Superior temporal gyrus (tissue), 1 donor: Measurements from ENCODE around the gene GIPC2.
"Not testable (repeated sequence)": the region's sequence is repeated elsewhere in the genome, so short reads cannot be mapped to it uniquely, and the experiment has no call there.

Source experiments
- DNase-seq: peaks from one replicate; pipeline ENCODE4 v3.0.0-alpha.2; 2016; ENCODE audit errors: extremely low spot score

GIPC2 gene

DNA sequence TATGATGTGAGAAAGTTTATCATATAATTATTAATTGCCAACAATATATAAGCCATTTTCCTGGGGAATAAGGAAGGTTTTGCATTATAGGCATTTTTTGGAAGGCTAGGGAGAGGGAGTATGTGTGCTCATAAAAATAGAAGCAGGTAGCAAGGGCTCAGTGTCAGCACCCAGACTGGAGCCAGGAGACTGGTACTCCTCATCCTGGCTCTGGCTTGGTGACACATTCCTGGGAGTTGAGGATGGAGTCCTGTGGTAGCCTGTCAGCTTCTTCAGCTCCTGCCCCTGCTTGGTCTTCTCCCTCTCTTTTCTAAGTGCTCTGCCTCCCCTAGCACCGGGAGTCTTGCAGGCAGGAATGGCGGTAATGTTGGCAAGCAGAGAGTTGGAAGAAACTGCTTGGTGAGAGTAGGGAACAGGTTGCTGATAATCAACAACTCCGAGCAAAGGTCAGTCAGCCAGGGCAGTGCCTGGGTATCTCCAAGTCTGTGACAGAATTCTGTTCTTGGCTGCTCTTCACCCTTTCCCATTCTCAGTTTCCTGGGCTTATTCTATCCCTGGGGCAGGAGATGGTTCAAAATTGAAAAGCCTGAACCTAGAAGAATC, 23.0 kb downstream of the GIPC2 start:
- no peak for DNase-seq

GRCh38 chr1:78069784-78070183, 24.0 kb downstream of the GIPC2 start:
- DNase-seq: no peak

DNA sequence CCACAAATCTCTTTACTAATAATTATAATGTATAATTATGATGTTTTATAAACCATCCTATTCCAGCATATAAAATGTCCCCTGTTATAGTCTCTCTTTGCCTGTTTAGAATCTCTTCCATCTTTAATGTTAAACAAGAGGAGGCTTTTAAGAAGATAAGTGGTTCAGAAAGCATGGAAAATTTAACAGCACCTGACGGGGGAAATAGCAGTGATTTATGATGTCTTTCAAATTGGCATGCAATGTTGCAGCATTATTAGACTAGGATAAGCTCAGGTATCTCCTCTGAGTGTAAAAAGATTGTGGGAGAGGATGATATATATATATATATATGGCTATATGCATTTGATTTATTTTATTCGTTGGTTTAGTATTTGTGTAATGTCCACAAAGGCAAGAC, 24.4 kb downstream of the GIPC2 start:
- DNase-seq: no peak

DNA sequence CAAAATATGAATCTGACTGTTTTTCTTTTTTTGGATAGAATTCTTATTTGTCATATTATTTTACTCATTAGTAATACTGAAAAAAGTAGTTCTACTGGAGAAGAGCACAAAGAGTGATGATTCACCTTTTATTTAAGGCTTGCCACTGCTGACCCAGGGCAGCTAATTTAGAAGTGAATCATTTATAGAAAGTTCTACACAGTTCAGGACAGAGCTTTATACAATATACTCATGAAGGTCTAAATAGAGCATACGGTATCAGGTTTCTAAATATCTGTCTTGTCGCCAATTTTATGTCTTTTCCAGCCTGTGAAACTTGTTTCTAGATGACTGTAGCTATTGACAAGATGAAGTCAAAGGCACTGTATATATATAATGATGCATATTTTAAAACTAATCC, 25.0 kb downstream of the GIPC2 start:
- DNase-seq: no peak

GRCh38 chr1:78071696-78072095, 25.9 kb downstream of the GIPC2 start:
- no peak for DNase-seq

DNA sequence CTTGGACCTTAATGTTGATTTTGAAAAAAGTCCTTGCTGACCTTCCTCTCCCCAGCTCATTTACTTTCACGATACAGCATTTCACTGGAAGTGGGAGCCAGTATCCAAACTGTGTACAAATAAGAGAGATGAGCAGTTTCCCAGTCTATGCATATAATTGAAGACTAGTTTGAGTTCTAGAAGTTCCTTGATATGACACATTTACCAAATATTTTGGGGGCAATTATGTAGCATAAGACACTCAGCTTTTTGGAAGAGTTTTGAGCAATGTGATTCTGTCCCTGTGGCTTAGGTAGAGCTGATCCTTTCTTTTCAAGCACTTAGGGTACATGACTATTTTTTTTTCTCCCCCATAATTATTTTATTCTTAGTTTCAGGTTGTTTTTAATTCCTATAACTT, 26.4 kb downstream of the GIPC2 start:
- no peak for DNase-seq

GRCh38 chr1:78073441-78073840, 27.7 kb downstream of the GIPC2 start:
- DNase-seq: no peak

GRCh38 chr1:78075621-78076020, 29.9 kb downstream of the GIPC2 start:
- no peak for DNase-seq

DNA sequence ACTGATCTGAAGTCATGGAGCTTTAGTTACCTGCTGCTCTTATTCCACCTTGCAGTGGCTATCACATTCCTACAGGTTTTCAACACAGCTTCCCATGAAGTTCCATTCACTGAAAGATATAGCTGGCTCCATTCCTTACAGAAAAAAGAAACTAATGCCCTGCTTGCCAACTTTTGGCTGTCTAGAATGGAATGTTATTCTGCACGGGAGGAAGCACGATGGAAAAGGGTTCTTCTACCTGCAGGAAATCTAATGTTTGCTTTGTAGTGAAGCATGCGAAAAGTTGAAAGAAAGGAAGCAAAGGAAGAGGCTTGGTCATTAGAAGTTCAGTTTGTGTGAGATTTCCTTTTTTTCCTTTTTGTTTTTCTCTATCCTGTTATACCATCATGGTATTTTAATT, 32.6 kb downstream of the GIPC2 start:
- no peak for DNase-seq

- DNase-seq: no peak
These were observed 33.8 kb downstream of the GIPC2 start for GRCh38 chr1:78079580-78079979.

GRCh38 chr1:78080767-78081166, 35.0 kb downstream of the GIPC2 start:
- no peak for DNase-seq

GRCh38 chr1:78081980-78082860, 36.5 kb downstream of the GIPC2 start:
- DNase-seq: no peak

DNA sequence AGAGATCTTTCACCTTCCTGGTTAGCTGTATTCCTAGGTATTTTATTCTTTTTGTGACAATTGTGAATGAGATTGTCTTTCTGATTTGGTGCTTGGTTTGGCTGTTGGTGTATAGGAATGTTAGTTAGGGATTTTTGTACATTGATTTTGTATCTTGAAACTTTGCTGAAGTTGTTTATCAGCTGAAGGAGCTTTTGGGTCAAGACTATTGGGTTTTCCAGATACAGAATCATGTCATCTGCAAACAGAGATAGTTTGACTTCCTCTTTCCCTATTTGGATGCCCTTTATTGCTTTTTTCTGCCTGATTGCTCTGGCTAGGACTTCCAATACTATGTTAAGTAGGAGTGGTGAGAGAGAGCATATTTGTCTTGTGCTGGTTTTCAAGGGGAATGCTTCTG, 38.9 kb downstream of the GIPC2 start:
- not testable (repeated sequence) for DNase-seq

GRCh38 chr1:78086697-78087096, 40.9 kb downstream of the GIPC2 start:
- DNase-seq: no peak

DNA sequence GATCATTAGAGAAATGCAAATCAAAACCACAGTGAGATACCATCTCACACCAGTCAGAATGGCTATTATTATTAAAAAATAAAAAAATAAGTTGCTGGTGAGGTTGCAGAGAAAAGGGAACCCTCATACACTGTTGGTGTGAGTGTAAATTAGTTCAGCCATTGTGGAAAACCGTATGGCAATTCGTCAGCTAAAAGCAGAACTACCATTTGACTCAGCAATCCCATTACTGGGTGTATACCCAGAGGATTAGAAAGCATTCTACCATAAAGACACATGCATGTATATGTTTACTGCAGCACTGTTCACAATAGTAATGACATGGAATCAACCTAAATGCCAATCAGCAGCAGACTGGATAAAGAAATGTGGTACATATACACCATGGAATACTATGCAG, 42.2 kb downstream of the GIPC2 start:
- no peak for DNase-seq

DNA sequence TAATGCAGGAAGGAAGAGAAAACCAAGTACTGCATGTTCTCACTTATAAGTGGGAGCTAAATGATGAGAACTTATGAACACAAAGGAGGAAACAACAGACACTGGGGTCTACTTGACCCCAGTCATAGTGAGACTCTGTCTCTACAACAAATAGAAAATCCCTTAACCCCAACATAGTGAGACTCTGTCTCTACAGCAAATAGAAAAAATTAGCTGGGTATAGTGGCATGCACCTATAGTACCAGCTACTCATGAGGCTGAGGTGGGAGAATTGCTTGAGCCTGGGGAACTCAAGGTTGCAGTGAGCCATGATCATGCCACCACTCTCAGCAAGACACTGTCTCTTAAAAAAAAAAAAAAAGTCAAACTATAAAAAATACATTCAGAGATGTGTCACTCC, 42.7 kb downstream of the GIPC2 start:
- DNase-seq: no peak

GRCh38 chr1:78089010-78089409, 43.2 kb downstream of the GIPC2 start:
- no peak for DNase-seq

GRCh38 chr1:78090472-78091133, 44.8 kb downstream of the GIPC2 start:
- DNase-seq: no peak

DNA sequence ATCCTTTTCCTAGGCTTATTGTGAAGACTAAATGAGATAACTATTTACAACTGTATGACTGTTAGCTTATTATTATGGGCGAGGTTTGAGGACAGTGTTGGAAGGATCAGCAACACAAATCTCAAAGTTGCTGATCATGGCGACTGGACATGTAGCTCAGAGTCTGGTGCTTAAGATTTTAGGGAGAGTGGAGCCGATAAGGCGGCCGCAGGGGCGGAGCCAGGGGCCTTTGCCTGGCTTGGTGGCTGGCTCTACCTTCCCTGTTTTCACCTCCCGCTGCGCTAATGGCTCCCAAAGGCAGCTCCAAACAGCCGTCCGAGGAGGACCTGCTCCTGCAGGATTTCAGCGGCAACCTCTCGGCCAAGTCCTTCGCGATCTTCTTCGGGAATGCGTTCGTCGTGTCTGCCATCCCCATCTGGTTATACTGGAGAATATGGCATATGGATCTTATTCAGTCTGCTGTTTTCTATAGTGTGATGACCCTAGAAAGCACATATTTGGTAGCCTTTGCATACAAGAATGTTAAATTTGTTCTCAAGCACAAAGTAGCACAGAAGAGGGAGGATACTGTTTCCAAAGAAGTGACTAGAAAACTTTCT, 45.5 kb downstream of the GIPC2 start:
- DNase-seq: no peak

DNA sequence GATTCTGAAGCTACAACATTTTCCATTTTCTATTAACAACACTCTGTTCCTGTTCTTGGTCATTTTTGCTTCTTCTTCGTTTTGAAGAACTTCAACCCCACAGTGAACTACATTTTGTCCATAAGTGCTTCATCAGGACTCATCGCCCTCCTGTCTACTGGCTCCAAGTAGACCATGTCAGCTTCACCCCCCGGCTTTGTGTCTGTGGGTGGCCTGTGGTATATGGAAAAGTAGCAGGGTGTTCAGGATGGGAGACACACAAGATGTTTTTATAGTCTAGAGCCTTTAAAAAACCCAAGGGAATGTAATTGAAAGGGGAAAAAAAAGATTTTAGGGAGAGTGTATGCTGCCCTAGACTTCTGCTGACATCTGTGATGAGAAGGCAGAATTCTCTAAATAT, 46.1 kb downstream of the GIPC2 start:
- DNase-seq: no peak

DNA sequence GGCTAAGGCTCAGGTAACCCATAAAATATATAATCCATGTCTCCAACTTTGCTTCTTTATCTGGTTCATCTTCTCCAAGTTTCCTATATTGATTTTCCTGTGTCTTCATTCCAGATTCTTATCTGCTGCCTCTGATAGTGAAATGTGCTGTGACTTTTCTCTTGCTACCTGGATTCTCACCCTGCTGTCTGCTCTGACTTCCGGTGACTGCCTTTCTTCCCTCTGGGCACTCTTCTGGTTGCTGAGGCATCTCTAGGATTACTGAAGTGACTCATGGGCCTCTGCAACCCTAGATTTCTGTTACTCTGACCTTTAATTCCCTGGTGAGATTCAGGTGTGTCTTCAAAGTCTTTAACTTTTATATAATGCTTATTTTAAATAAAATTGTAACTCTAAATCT, 46.9 kb downstream of the GIPC2 start:
- no peak for DNase-seq

- DNase-seq: no peak
These were observed 47.8 kb downstream of the GIPC2 start for GRCh38 chr1:78093560-78093959.

- no peak for DNase-seq
These were observed 48.9 kb downstream of the GIPC2 start for GRCh38 chr1:78094639-78095038.
